HCT116 (cell line): Measurements from ENCODE around the gene AKR1B1. TPM values are rescaled to one million over a fixed set of nuclear protein-coding genes. Genes with fewer than 3 reads are reported as not detected.

Source experiments
- ATAC-seq: fragments of 200-7000 bp; cut with Tn5 transposase; 2 replicates; pipeline ENCODE4 v1.9.1; 2020; ENCODE audit warnings: mild to moderate bottlenecking, moderate library complexity
- BruUV-seq: library from RNA; stranded (reverse); fragments of 400-500 nt; replicated peaks from 2 replicates; lab custom pipeline; 2021; lab: Mats Ljungman, UMichigan
- CTCF ChIA-PET: fragments of 300-600 bp; sonication (Branson Sonifier 250); formaldehyde crosslinking; loops from one replicate; lab custom pipeline; 2021; ENCODE audit warnings: antibody characterized with exemption; lab: Charles Lee
- POLR2A ChIA-PET: fragments of 300-600, 350-600 bp; sonication (Branson Sonifier 250); formaldehyde crosslinking; loops from one replicate; lab custom pipeline; 2021; ENCODE audit warnings: antibody characterized with exemption; lab: Charles Lee
- RAD21 ChIA-PET, 2 experiments: fragments of 300-600 bp; sonication (Branson Sonifier 250); formaldehyde crosslinking; loops; one replicate each; lab custom pipeline; 2023; ENCODE audit warnings: low total read pairs in 2 of 2; ENCODE audit not compliant: uncharacterized antibody in 2 of 2, unreplicated experiment in 2 of 2, low non-redundant PET in 1 of 2; lab: Charles Lee
- DNase-seq: peaks from one replicate; pipeline ENCODE4 v3.0.0-alpha.2; 2010; ENCODE audit warnings: low read depth, low spot score
- H2AFZ ChIP-seq: fragments of 200-600 bp; shearing (Covaris generic), sonication (generic); 2 replicates; pipeline ENCODE4 v1.6.1; 2017; ENCODE audit warnings: low read depth, mixed run types, mixed read lengths, antibody characterized with exemption, low read length; ENCODE audit not compliant: poor library complexity, severe bottlenecking
- H3K27ac ChIP-seq: 2 replicates; pipeline ENCODE4 v1.5.1; 2012; ENCODE audit warnings: low read depth, low read length
- H3K27me3 ChIP-seq: fragments of 200-600 bp; sonication (generic); 2 replicates; pipeline ENCODE4 v1.6.1; 2016; ENCODE audit warnings: mixed run types, low read length, mixed read lengths; ENCODE audit not compliant: insufficient read depth
- H3K36me3 ChIP-seq, 2 experiments: fragments of 200-500 bp in 1 of 2; fragments of 200-600 bp in 1 of 2; sonication (Bioruptor generic) in 1 of 2; sonication (generic) in 1 of 2; 2 replicates each; pipeline versions ENCODE4 v1.5.1 to v1.6.1; 2014 to 2016; ENCODE audit warnings: low read length in 2 of 2, inconsistent platforms in 1 of 2, mixed read lengths in 1 of 2, mixed run types in 1 of 2; ENCODE audit not compliant: insufficient read depth in 2 of 2, control insufficient read depth in 1 of 2
- H3K4me1 ChIP-seq, 2 experiments: fragments of 200-600 bp in 1 of 2; sonication (generic) in 1 of 2; 2 replicates each; pipeline versions ENCODE4 v1.5.1 to v1.6.1; 2012 to 2017; ENCODE audit warnings: low read length in 2 of 2, inconsistent platforms in 1 of 2, mild to moderate bottlenecking in 1 of 2, mixed read lengths in 1 of 2, mixed run types in 1 of 2, moderate library complexity in 1 of 2; ENCODE audit not compliant: insufficient read depth in 2 of 2, control insufficient read depth in 1 of 2
- H3K4me2 ChIP-seq: fragments of 200-600 bp; sonication (generic); 2 replicates; pipeline ENCODE4 v1.6.1; 2017; ENCODE audit warnings: mixed run types, low read length, mixed read lengths
- H3K4me3 ChIP-seq, 2 experiments: fragments of 200-600 bp in 1 of 2; sonication (generic) in 1 of 2; replicated peaks in 1 of 2; 2 replicates each; pipeline ENCODE4 v1.5.1; 2011 to 2016; ENCODE audit warnings: low read length in 2 of 2, control low read depth in 1 of 2, low read depth in 1 of 2, mild to moderate bottlenecking in 1 of 2, mixed read lengths in 1 of 2, mixed run types in 1 of 2
- H3K79me2 ChIP-seq: fragments of 200-600 bp; sonication (generic); 2 replicates; pipeline ENCODE4 v1.6.1; 2017; ENCODE audit warnings: mild to moderate bottlenecking, mixed run types, low read length, moderate library complexity, mixed read lengths; ENCODE audit not compliant: insufficient read depth
- H3K9ac ChIP-seq: fragments of 200-600 bp; sonication (generic); 2 replicates; pipeline ENCODE4 v1.6.1; 2016; ENCODE audit warnings: low read length, mixed read lengths
- H3K9me2 ChIP-seq: fragments of 200-600 bp; sonication (generic), shearing (Covaris generic); 2 replicates; pipeline ENCODE4 v1.6.1; 2017; ENCODE audit warnings: mixed run types, mild to moderate bottlenecking, moderate library complexity; ENCODE audit not compliant: insufficient read depth
- H3K9me3 ChIP-seq, 2 experiments: fragments of 200-500 bp in 1 of 2; fragments of 200-600 bp in 1 of 2; sonication (Bioruptor generic) in 1 of 2; sonication (generic) in 1 of 2; 2 replicates each; pipeline ENCODE4 v1.6.1; 2014 to 2017; ENCODE audit warnings: low read length in 2 of 2, mixed read lengths in 2 of 2, inconsistent platforms in 1 of 2, low read depth in 1 of 2, mild to moderate bottlenecking in 1 of 2, mixed run types in 1 of 2, moderate library complexity in 1 of 2; ENCODE audit not compliant: control insufficient read depth in 1 of 2, insufficient read depth in 1 of 2
- H4K20me1 ChIP-seq: fragments of 200-600 bp; sonication (generic), shearing (Covaris generic); 2 replicates; pipeline ENCODE4 v1.6.1; 2017; ENCODE audit warnings: mixed run types, mild to moderate bottlenecking, moderate library complexity; ENCODE audit not compliant: insufficient read depth
- ATF3 ChIP-seq: IDR thresholded peaks from 2 replicates; pipeline ENCODE4 v1.6.1; 2012
- CEBPB ChIP-seq: IDR thresholded peaks from 2 replicates; pipeline ENCODE4 v1.6.1; 2012; ENCODE audit warnings: low read depth
- CTCF ChIP-seq, 3 experiments: fragments of 200-600 bp in 1 of 3; sonication (generic) in 1 of 3; IDR thresholded peaks in 2 of 3; conservative IDR thresholded peaks in 1 of 3; 2 replicates each; pipeline ENCODE4 v1.5.1; 2012 to 2017; ENCODE audit warnings: low read depth in 2 of 3, low read length in 2 of 3, antibody characterized with exemption in 1 of 3, borderline replicate concordance in 1 of 3, control low read depth in 1 of 3, mild to moderate bottlenecking in 1 of 3, mixed read lengths in 1 of 3, mixed run types in 1 of 3, moderate library complexity in 1 of 3; ENCODE audit not compliant: insufficient read depth in 1 of 3
- EGR1 ChIP-seq: IDR thresholded peaks from 2 replicates; pipeline ENCODE4 v1.6.1; 2012; ENCODE audit warnings: low read depth
- ELF1 ChIP-seq: IDR thresholded peaks from 2 replicates; pipeline ENCODE4 v1.6.1; 2012; ENCODE audit warnings: low read depth, borderline replicate concordance
- EZH2 ChIP-seq: fragments of 200-600 bp; sonication (generic); IDR thresholded peaks from 2 replicates; pipeline ENCODE4 v1.6.1; 2017; ENCODE audit warnings: antibody characterized with exemption, mixed run types
- JUND ChIP-seq: IDR thresholded peaks from 2 replicates; pipeline ENCODE4 v1.6.1; 2012
- POLR2A ChIP-seq: IDR thresholded peaks from 2 replicates; pipeline ENCODE4 v1.7.0; 2011; ENCODE audit warnings: borderline replicate concordance; ENCODE audit not compliant: insufficient read depth, insufficient read length; ENCODE audit errors: extremely low read depth
- POLR2AphosphoS5 ChIP-seq: IDR thresholded peaks from 2 replicates; pipeline ENCODE4 v1.6.1; 2011; ENCODE audit warnings: mild to moderate bottlenecking, low read depth, low read length, moderate library complexity
- RAD21 ChIP-seq: IDR thresholded peaks from 2 replicates; pipeline ENCODE4 v1.6.1; 2012; ENCODE audit warnings: low read depth, mild to moderate bottlenecking
- SIN3A ChIP-seq: IDR thresholded peaks from 2 replicates; pipeline ENCODE4 v1.6.1; 2012; ENCODE audit warnings: low read depth
- SP1 ChIP-seq: IDR thresholded peaks from 2 replicates; pipeline ENCODE4 v1.6.1; 2012; ENCODE audit warnings: low read depth
- SRF ChIP-seq: IDR thresholded peaks from 2 replicates; pipeline ENCODE4 v1.6.1; 2012; ENCODE audit warnings: low read depth
- TCF7L2 ChIP-seq: IDR thresholded peaks from 2 replicates; pipeline ENCODE4 v1.7.0; 2011; ENCODE audit warnings: borderline replicate concordance, inconsistent platforms; ENCODE audit not compliant: insufficient read depth, insufficient read length; ENCODE audit errors: extremely low read depth
- YY1 ChIP-seq: IDR thresholded peaks from 2 replicates; pipeline ENCODE4 v1.6.1; 2011; ENCODE audit warnings: low read length, low read depth, moderate library complexity, mild to moderate bottlenecking; ENCODE audit not compliant: insufficient replicate concordance; ENCODE audit errors: extremely low read depth
- ZBTB33 ChIP-seq: IDR thresholded peaks from 2 replicates; pipeline ENCODE4 v1.6.1; 2011; ENCODE audit warnings: mild to moderate bottlenecking, low read length, moderate library complexity; ENCODE audit not compliant: insufficient replicate concordance; ENCODE audit errors: extremely low read depth
- ZFX ChIP-seq: fragments of 450-650 bp; IDR thresholded peaks from 2 replicates; pipeline ENCODE4 v1.6.1; 2017
- ZNF274 ChIP-seq: fragments of 200-500 bp; sonication (Bioruptor generic); IDR thresholded peaks from 2 replicates; pipeline ENCODE4 v1.6.1; 2014; ENCODE audit warnings: mild to moderate bottlenecking, low read depth, low read length, inconsistent platforms
- intact Hi-C: fragments of 100-400 bp; cut with micrococcal nuclease; formaldehyde crosslinking; loops from 2 replicates; pipeline ENCODE4 v1.10.0; 2022
- total RNA-seq: library from RNA; stranded (reverse); gene quantifications from one replicate; pipeline ENCODE4 v1.2.1, GENCODE V29; 2021; ENCODE audit not compliant: unreplicated experiment
- TF ChIP-seq, protein P1 (sequence below): IDR thresholded peaks from 2 replicates; pipeline ENCODE4 v1.6.1; 2012
- TF ChIP-seq, protein P2 (sequence below): IDR thresholded peaks from 2 replicates; pipeline ENCODE4 v1.6.1; 2012; ENCODE audit warnings: low read depth

Gene AKR1B1
- total RNA-seq, 1 experiment from 2014 or later = 56.8 TPM

DNA sequence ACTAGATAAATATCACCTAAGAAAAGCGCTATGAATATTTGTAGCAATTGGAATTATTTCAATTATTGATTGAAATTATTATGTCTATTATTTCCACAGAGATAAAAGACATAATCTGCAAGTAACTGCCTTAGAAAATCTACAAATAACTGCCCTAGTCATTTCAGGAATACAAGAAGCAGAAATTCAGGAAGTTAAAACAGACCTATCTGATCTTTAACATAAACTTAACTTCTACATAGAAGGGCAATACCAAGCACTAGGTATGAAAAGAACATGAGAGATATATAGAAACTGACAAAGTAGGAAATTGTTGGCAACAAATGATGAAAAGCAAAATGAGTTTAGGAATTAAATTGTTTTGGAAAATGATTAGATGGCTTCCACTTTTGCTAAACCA is 36.6 kb upstream of the AKR1B1 start:
- no peaks in the 10 kb centered on the region for H3K79me2 ChIP-seq
- no peak overlapping the region for H3K4me3 ChIP-seq
- H4K20me1 ChIP-seq = no peaks in the 10 kb centered on the region
- ATAC-seq (no peak), DNase-seq (no peak)
- H2AFZ ChIP-seq = peak overlapping the region; percentile 46
- no peaks in the 10 kb centered on the region for H3K9me2 ChIP-seq
- H3K27ac ChIP-seq = no peak overlapping the region
- no peak for TF ChIP-seq ZFX
- TF ChIP-seq TCF7L2 = no peak
- no peak for TF ChIP-seq CTCF (IDR thresholded peaks at IDR 0.05 in 2 of 3, conservative IDR thresholded peaks at IDR 0.05 in 1 of 3; ENCODE audit: borderline replicate concordance in 1 of 3, insufficient read depth in 1 of 3, low read depth in 2 of 3, low read length in 2 of 3)
- no peak for TF ChIP-seq CEBPB
- no peak for TF ChIP-seq ATF3
- no peak for TF ChIP-seq EZH2
- no peak for TF ChIP-seq RAD21
- no peak for TF ChIP-seq JUND
- TF ChIP-seq SIN3A = no peak
- no peak for TF ChIP-seq YY1
- no peak for TF ChIP-seq POLR2AphosphoS5
- no peak for TF ChIP-seq ZNF274
- TF ChIP-seq SRF = no peak
- TF ChIP-seq ELF1 = no peak
- TF ChIP-seq SP1 = no peak
- no peak for TF ChIP-seq ZBTB33
- TF ChIP-seq, protein P1, sequence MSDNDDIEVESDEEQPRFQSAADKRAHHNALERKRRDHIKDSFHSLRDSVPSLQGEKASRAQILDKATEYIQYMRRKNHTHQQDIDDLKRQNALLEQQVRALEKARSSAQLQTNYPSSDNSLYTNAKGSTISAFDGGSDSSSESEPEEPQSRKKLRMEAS = no peak
- TF ChIP-seq EGR1 = no peak
- TF ChIP-seq, protein P2, sequence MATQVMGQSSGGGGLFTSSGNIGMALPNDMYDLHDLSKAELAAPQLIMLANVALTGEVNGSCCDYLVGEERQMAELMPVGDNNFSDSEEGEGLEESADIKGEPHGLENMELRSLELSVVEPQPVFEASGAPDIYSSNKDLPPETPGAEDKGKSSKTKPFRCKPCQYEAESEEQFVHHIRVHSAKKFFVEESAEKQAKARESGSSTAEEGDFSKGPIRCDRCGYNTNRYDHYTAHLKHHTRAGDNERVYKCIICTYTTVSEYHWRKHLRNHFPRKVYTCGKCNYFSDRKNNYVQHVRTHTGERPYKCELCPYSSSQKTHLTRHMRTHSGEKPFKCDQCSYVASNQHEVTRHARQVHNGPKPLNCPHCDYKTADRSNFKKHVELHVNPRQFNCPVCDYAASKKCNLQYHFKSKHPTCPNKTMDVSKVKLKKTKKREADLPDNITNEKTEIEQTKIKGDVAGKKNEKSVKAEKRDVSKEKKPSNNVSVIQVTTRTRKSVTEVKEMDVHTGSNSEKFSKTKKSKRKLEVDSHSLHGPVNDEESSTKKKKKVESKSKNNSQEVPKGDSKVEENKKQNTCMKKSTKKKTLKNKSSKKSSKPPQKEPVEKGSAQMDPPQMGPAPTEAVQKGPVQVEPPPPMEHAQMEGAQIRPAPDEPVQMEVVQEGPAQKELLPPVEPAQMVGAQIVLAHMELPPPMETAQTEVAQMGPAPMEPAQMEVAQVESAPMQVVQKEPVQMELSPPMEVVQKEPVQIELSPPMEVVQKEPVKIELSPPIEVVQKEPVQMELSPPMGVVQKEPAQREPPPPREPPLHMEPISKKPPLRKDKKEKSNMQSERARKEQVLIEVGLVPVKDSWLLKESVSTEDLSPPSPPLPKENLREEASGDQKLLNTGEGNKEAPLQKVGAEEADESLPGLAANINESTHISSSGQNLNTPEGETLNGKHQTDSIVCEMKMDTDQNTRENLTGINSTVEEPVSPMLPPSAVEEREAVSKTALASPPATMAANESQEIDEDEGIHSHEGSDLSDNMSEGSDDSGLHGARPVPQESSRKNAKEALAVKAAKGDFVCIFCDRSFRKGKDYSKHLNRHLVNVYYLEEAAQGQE = no peak
- no peak for TF ChIP-seq POLR2A
- no peaks in the 10 kb centered on the region for H3K4me1 ChIP-seq
- no peak overlapping the region for H3K9ac ChIP-seq
- H3K27me3 ChIP-seq = no peaks in the 10 kb centered on the region
- no TSS peak for BruUV-seq
- no peaks in the 10 kb centered on the region for H3K9me3 ChIP-seq
- CTCF ChIA-PET = no interaction called here
- H3K36me3 ChIP-seq = no peaks in the 10 kb centered on the region
- RAD21 ChIA-PET = no interaction called here
- H3K4me2 ChIP-seq = no peak overlapping the region
- intact Hi-C loops = no loop called here
- POLR2A ChIA-PET = no interaction called here
